ENCODE results near the gene YTHDC1.

DNA sequence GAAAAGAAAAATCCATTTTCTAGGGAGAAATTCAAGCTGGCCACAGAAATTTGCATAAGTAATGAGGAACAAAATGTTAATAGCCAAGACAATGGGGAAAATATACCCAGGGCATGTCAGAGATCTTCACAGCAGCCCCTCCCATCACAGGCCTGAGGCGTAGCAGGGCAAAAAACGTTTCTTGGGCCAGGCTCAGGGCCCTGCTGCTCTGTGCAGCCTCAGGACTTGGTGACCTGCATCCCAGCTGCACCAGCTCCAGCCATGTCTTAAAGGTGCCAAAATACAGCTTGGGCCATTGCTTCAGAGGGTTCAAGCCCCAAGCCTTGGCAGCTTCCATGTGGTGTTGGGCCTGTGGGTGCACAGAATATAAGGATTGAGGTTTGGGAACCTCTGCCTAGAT, 72.3 kb downstream of the YTHDC1 start:
- TF ChIP-seq, protein P1, sequence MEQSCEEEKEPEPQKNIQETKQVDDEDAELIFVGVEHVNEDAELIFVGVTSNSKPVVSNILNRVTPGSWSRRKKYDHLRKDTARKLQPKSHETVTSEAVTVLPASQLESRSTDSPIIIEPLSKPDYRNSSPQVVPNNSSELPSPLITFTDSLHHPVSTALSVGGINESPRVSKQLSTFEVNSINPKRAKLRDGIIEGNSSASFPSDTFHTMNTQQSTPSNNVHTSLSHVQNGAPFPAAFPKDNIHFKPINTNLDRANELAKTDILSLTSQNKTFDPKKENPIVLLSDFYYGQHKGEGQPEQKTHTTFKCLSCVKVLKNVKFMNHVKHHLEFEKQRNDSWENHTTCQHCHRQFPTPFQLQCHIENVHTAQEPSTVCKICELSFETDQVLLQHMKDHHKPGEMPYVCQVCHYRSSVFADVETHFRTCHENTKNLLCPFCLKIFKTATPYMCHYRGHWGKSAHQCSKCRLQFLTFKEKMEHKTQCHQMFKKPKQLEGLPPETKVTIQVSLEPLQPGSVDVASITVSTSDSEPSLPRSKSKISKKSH (CRISPR knock-in tag; IDR thresholded peaks at IDR 0.05; ENCODE audit: borderline replicate concordance): no peak
- no peak for TF ChIP-seq NFYB (CRISPR knock-in tag; IDR thresholded peaks at IDR 0.05)
- TF ChIP-seq, protein P2, sequence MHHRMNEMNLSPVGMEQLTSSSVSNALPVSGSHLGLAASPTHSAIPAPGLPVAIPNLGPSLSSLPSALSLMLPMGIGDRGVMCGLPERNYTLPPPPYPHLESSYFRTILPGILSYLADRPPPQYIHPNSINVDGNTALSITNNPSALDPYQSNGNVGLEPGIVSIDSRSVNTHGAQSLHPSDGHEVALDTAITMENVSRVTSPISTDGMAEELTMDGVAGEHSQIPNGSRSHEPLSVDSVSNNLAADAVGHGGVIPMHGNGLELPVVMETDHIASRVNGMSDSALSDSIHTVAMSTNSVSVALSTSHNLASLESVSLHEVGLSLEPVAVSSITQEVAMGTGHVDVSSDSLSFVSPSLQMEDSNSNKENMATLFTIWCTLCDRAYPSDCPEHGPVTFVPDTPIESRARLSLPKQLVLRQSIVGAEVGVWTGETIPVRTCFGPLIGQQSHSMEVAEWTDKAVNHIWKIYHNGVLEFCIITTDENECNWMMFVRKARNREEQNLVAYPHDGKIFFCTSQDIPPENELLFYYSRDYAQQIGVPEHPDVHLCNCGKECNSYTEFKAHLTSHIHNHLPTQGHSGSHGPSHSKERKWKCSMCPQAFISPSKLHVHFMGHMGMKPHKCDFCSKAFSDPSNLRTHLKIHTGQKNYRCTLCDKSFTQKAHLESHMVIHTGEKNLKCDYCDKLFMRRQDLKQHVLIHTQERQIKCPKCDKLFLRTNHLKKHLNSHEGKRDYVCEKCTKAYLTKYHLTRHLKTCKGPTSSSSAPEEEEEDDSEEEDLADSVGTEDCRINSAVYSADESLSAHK (CRISPR knock-in tag; IDR thresholded peaks at IDR 0.05; ENCODE audit: borderline replicate concordance): no peak
